ENCODE data around the gene FAF1.
A peak's percentile ranks its signal among the peaks of the same experiment; 100 is the strongest.
"Not testable (repeated sequence)": the region's sequence is repeated elsewhere in the genome, so short reads cannot be mapped to it uniquely, and the experiment has no call there.

The FAF1 gene

DNA sequence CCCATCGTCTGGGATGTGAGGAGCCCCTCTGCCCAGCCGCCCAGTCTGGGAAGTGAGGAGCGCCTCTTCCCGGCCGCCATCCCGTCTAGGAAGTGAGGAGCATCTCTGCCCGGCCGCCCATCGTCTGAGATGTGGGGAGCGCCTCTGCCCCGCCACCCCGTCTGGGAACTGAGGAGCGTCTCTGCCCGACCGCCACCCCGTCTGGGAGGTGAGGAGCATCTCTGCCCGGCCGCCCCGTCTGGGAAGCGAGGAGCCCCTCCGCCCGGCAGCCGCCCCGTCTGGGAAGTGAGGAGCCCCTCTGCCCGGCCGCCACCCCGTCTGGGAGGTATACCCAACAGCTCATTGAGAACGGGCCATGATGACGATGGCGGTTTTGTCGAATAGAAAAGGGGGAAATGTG lies 7.5 kb downstream of the FAF1 start:
- H3K9me3 Mint-ChIP-seq; DNase-seq; H3K36me3 Mint-ChIP-seq (ENCODE audit: low read depth); ATAC-seq; H3K4me3 Mint-ChIP-seq; H3K27ac Mint-ChIP-seq; H3K27me3 Mint-ChIP-seq: not testable (repeated sequence)
- H3K4me1 Mint-ChIP-seq: peaks cover 28% of the 10 kb centered on the region

DNA sequence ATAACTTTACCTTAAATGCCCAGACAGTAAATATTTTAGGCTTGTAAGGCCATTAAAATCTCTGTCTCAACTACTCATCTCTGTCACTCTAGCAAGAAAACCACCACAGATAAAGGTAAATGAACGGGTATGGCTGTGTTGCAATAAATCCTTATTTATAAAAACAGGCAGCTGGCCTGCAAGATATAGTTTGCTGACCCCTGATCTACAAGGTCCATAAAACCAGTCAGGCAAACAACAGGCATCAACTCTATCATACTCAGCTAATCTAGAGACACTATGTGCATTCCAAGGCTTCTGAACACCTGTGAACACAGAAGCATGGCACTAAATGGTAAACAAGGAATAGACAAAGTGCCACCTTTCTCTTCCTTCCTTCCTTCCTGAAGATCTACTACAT lies 9.7 kb downstream of the FAF1 start:
- H3K9me3 Mint-ChIP-seq: no peaks in the 10 kb centered on the region
- ATAC-seq (no peak), DNase-seq (no peak)
- H3K27me3 Mint-ChIP-seq: no peaks in the 10 kb centered on the region
- peaks cover 10% of the 10 kb centered on the region for H3K36me3 Mint-ChIP-seq (ENCODE audit: low read depth)
- H3K4me3 Mint-ChIP-seq: no peak overlapping the region
- no peak overlapping the region for H3K27ac Mint-ChIP-seq
- H3K4me1 Mint-ChIP-seq: peaks cover 29% of the 10 kb centered on the region

DNA sequence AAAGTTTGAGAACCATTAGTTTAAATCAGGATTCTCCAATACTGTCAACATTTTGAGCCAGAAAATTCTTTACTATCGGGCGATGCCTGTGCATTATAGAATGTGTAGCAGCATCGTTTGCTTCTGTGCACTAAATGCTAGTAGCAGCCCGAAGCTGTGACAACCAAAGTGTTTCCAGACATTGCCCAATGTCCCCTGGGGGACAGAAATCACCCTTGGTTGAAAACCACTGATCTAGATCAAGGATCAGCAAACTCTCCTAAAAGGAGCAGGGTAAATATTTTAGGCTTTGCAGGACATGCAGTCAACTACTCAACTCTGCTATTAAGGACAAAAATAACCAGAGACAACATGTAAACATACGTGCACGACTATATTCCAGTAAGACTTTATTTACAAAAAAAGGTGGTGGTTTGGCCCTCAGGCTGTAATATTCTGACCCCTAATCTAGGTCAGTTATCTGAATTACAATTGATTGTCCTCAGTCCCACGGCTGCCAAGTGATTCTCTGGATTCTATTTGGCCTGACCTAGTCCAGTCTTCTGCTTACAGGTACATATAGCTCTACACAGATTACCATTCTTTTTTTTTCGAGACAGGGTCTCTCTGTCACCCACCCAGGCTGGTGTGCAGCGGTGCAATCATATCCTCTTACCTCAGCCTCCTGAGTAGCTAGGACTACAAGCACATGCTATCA lies 10.6 kb downstream of the FAF1 start:
- DNase-seq (no peak), ATAC-seq (no peak)
- Mint-ChIP-seq H3K27me3 (no peaks in the 10 kb centered on the region), H3K4me3 (no peak overlapping the region), H3K36me3 (ENCODE audit: low read depth) (peaks cover 10% of the 10 kb centered on the region), H3K27ac (no peak overlapping the region), H3K4me1 (peaks cover 23% of the 10 kb centered on the region), H3K9me3 (no peaks in the 10 kb centered on the region)

DNA sequence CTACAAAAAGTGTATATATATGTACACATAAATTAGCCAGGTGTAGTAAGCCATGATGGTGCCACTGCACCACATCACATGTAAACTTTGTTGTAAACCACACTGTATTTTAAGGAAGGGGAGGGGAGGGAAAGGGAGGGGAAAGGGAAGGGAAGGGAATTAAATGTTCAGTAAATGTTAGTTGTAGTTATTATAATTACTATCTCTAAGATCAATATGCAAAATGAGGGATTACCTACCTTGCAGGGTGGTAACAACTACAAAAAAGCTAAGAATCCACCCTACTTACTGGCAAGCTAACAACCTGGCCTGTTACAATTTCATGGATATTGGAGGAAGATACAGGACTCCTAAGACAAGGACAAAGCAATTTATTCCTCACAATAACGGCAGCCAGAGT lies 17.7 kb downstream of the FAF1 start:
- H3K36me3 Mint-ChIP-seq (ENCODE audit: low read depth): peaks cover 7% of the 10 kb centered on the region

DNA sequence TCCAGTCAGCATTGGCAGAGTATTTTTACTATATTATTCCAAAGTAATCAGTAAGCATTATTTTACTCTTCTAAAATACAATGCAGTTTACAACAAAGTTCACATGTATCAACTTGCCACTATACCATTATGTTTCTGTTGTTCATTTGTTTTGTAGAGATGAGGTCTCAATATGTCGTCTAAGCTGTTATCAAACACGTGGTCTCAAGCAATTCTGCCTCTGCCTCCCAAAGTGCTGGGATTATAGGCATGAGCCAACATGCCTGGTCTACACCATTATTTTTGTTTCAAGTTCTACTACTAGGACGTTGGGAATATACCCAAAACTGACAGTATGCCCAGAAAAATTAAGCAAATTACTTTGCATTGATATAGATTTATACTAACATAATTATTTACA lies 19.8 kb downstream of the FAF1 start:
- ATAC-seq: no peak
- no peak overlapping the region for H3K4me3 Mint-ChIP-seq
- H3K9me3 Mint-ChIP-seq: no peaks in the 10 kb centered on the region
- H3K27me3 Mint-ChIP-seq: no peaks in the 10 kb centered on the region
- H3K36me3 Mint-ChIP-seq (ENCODE audit: low read depth): peaks cover 7% of the 10 kb centered on the region
- DNase-seq: no peak
- H3K4me1 Mint-ChIP-seq: peaks cover 16% of the 10 kb centered on the region
- H3K27ac Mint-ChIP-seq: no peak overlapping the region

More for the DNA sequence above, 17.7 kb downstream of the FAF1 start:
- no peaks in the 10 kb centered on the region for H3K9me3 Mint-ChIP-seq
- H3K4me1 Mint-ChIP-seq: peaks cover 10% of the 10 kb centered on the region
- ATAC-seq (no peak), DNase-seq (no peak)
- H3K27me3 Mint-ChIP-seq: no peaks in the 10 kb centered on the region
- H3K27ac Mint-ChIP-seq: no peak overlapping the region
- no peak overlapping the region for H3K4me3 Mint-ChIP-seq

DNA sequence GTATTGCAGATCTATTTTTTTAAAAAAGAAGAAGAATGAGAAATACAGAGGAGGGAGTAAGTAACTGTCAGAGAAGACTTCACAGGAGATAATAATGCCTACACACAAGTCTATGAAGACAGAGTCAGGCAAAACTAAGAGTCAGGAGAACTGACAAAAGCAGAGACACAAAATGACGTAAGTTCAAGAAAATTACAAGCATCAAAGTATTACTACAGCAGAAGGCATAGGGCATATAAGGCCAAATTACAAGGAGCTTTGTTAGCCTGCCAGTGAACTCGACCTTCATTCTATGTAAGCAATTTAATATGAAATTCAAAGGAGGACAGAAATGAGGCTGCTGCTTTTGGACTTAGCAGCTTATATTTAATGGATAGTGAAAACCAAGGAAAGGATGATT lies 23.7 kb downstream of the FAF1 start:
- no peak for ATAC-seq
- Mint-ChIP-seq H3K27me3 (no peaks in the 10 kb centered on the region), H3K4me1 (peaks cover 24% of the 10 kb centered on the region), H3K9me3 (no peaks in the 10 kb centered on the region), H3K36me3 (ENCODE audit: low read depth) (peaks cover 15% of the 10 kb centered on the region), H3K4me3 (no peak overlapping the region), H3K27ac (no peak overlapping the region)
- no peak for DNase-seq

DNA sequence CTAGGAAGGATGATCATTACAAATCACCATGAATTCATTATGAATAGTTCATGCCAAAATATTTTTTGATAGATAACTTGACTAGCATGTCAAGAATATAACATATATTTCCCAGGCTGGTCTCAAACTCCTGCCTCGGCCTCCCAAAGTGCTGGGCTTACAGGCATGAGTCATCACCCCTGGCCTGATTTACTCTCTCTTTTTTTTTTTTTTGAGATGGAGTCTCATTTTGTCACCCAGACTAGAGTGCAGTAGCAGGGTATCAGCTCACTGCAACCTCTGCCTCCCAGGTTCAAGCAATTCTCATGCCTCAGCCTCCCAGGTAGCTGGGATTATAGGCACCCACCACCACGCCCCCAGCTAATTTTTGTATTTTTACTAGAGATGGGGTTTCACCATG lies 24.8 kb downstream of the FAF1 start:
- ATAC-seq, DNase-seq, H3K27me3 Mint-ChIP-seq, H3K9me3 Mint-ChIP-seq, H3K4me3 Mint-ChIP-seq, H3K27ac Mint-ChIP-seq: not testable (repeated sequence)
- peaks cover 16% of the 10 kb centered on the region for H3K36me3 Mint-ChIP-seq (ENCODE audit: low read depth)
- H3K4me1 Mint-ChIP-seq: peaks cover 35% of the 10 kb centered on the region

DNA sequence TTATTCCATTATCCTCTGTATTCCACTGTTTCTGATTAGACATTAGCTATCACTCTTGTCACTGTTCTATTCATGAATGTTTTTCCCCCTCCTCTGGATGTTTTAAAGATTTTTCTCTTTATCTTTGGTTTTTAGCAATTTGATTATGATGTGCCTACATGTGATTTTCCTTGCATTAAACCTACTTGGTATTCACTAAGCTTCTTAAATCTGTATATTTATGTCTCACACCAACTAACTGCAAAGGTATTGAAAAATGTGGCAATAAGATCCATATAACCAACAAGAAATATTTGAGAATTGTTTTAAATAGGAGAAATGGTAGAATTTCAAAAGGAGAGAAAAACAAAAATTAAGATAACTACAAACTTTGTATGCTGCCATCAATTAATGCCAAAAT lies 25.2 kb downstream of the FAF1 start:
- DNase-seq (no peak), ATAC-seq (no peak)
- Mint-ChIP-seq H3K27me3 (no peaks in the 10 kb centered on the region), H3K4me1 (peaks cover 39% of the 10 kb centered on the region), H3K9me3 (no peaks in the 10 kb centered on the region), H3K4me3 (no peak overlapping the region), H3K36me3 (ENCODE audit: low read depth) (peaks cover 16% of the 10 kb centered on the region), H3K27ac (no peak overlapping the region)

DNA sequence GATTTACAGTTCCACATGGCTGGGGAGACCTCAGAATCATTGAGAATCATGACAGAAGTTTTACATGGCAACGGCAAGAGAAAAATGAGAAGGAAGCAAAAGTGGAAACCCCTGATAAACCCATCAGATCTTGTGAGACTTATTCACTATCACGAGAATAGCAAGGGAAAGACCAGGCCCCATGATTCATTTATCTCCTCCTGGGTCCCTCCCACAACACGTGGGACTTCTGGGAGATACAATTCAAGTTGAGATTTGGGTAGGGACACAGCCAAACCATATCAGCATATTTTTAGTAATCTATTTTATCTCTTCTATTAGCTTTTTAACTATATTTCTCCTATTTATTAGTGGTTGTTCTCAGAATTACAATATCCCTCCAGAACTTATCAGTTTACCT lies 26.3 kb downstream of the FAF1 start:
- Mint-ChIP-seq H3K36me3 (ENCODE audit: low read depth) (peaks cover 16% of the 10 kb centered on the region), H3K4me1 (peaks cover 40% of the 10 kb centered on the region)
- not testable (repeated sequence) for ATAC-seq, DNase-seq, H3K27me3 Mint-ChIP-seq, H3K27ac Mint-ChIP-seq, H3K9me3 Mint-ChIP-seq, H3K4me3 Mint-ChIP-seq

DNA sequence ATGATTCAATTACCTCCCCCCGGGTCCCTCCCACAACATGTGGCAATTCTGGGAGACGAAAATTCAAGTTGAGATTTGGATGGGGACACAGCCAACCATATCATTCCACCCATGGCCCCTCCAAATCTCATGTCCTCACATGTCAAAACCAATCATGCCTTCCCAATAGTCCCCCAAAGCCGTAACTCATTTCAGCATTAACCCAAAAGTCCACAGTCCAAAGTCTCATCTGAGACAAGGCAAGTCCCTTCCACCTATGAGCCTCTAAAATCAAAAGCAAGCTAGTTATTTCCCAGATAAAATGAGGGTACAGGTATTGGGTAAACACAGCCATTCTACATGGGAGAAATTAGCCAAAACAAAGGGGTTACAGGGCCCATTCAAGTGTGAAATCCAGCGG lies 28.0 kb downstream of the FAF1 start:
- not testable (repeated sequence) for H3K27ac Mint-ChIP-seq, DNase-seq, H3K4me3 Mint-ChIP-seq, H3K27me3 Mint-ChIP-seq, H3K9me3 Mint-ChIP-seq, ATAC-seq
- peaks cover 21% of the 10 kb centered on the region for H3K36me3 Mint-ChIP-seq (ENCODE audit: low read depth)
- H3K4me1 Mint-ChIP-seq: peaks cover 40% of the 10 kb centered on the region

DNA sequence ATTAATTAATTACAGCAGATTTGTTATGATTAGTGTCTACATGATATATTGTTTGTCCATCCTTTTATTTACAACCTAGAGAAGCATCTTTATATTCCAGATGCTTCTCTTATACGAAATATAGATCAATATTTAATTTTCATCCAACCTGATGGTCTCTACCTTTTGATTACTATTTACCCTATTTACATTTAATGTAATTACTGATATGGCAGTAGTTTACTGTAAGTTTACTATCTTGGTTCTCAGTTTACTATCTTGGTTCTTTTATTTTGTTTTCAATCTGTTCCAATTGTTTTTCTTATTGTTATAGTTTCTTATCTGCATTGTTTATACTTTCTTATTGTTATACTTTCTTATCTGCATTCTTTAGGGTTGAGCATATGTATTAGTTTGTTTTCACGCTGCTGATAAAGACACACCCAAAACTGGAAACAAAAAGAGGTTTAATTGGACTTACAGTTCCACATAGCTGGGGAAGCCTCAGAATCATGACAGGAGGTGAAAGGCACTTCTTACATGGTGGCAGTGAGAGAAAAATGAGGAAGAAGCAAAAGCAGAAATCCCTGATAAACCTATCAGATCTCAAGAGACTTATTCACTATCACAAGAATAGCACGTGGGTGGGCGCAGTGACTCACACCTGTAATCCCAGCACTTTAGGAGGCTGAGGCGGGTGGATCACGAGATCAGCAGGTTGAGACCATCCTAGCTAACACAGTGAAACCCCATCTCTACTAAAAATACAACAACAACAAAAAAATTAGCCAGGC lies 28.9 kb downstream of the FAF1 start:
- peaks cover 20% of the 10 kb centered on the region for H3K36me3 Mint-ChIP-seq (ENCODE audit: low read depth)
- no peak for ATAC-seq
- peak; percentile 14 for DNase-seq
- H3K27ac Mint-ChIP-seq: no peak overlapping the region
- no peaks in the 10 kb centered on the region for H3K27me3 Mint-ChIP-seq
- no peak overlapping the region for H3K4me3 Mint-ChIP-seq
- no peaks in the 10 kb centered on the region for H3K9me3 Mint-ChIP-seq
- peaks cover 36% of the 10 kb centered on the region for H3K4me1 Mint-ChIP-seq

DNA sequence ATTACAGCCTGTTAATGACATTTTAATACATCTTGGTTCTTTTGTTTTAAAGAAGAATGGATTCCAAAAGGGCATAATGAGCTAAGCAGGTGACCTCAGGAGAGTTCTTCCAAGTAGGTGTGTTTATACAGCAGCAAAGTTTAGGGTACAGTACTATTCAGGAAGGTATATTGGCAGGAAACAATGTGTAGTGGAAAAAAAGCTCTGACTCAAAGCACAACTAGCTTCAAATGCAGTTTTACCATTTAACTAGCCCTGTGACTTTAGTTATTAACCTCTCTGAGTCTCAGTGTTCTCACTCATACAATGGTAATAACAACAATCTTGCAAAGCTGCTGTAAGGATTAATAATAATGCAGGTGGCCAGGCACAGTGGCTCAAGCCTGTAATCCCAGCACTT lies 29.9 kb downstream of the FAF1 start:
- no peak for DNase-seq
- H3K4me1 Mint-ChIP-seq: peaks cover 32% of the 10 kb centered on the region
- peak; percentile 90 for ATAC-seq
- no peaks in the 10 kb centered on the region for H3K9me3 Mint-ChIP-seq
- H3K36me3 Mint-ChIP-seq (ENCODE audit: low read depth): peaks cover 26% of the 10 kb centered on the region
- no peak overlapping the region for H3K4me3 Mint-ChIP-seq
- no peaks in the 10 kb centered on the region for H3K27me3 Mint-ChIP-seq
- no peak overlapping the region for H3K27ac Mint-ChIP-seq

DNA sequence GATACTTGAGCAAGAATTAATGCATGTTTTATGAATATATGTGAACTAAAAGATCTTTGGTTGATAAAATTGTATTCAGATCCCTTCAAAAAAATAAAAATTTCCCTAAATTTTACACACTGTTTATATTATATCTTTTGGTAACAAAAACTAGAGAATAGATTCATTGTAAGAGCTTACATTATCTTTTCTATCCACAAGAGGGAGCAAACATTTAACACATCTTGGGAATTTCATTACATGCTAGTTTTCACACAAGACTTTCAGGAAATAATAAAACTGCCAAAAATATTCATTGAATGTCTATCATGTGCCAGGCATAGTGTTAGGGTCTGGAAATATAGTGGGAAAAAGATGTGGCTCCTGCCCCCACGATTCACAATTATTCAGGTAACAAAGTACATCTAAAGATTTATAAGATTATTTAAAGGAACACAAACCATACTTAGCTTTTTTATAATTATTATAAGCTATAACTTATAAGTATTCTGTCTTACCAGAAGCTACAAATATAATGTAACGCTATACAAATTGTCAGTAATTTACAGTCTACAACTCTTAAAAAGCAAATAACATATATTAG lies 30.6 kb downstream of the FAF1 start:
- Mint-ChIP-seq H3K27ac (no peak overlapping the region), H3K4me1 (peaks cover 30% of the 10 kb centered on the region), H3K36me3 (ENCODE audit: low read depth) (peaks cover 25% of the 10 kb centered on the region), H3K4me3 (no peak overlapping the region), H3K27me3 (no peaks in the 10 kb centered on the region), H3K9me3 (no peaks in the 10 kb centered on the region)
- ATAC-seq: no peak
- DNase-seq: no peak

DNA sequence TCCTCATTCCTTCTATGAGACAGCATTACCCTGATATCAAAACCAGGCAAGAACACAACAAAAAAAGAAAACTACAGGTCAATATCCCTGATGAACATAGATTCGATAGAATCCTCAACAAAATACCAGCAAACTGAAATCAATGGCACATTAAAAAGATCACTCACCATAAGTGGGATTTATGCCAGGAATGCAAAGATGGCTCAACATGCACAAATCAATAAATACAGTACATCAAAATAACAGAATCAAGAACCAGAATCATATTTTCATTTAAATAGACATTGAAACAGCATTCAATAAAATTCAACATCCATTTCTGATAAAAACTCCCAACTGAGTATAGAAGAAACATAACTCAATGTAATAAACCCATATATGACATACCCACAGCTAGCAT lies 36.5 kb downstream of the FAF1 start:
- peaks cover 15% of the 10 kb centered on the region for H3K9me3 Mint-ChIP-seq
- H3K27me3 Mint-ChIP-seq: no peaks in the 10 kb centered on the region
- H3K4me3 Mint-ChIP-seq: no peak overlapping the region
- ATAC-seq: no peak
- H3K4me1 Mint-ChIP-seq: peaks cover 9% of the 10 kb centered on the region
- no peak overlapping the region for H3K27ac Mint-ChIP-seq
- DNase-seq: no peak
- peaks cover 41% of the 10 kb centered on the region for H3K36me3 Mint-ChIP-seq (ENCODE audit: low read depth)

DNA sequence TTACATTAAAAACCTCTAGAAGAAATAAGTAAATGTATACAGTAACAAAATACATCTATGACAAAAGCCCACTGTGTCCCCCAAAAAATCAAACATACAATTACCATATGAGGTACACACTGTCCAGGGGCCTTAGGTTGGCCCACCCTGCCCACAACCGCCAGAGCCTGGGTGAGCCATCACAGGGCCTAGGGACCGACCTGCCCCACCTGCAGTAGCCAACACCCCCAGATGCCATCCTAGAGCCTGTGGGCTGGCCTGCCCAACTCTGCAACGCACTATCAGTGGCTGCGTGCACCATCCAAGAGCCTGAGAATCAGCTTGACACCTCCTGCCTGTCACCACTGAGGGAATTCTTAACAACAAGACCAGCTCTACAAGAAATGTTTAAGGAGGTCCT lies 39.0 kb downstream of the FAF1 start:
- H3K27ac Mint-ChIP-seq: no peak overlapping the region
- no peak overlapping the region for H3K4me3 Mint-ChIP-seq
- H3K27me3 Mint-ChIP-seq: no peaks in the 10 kb centered on the region
- H3K9me3 Mint-ChIP-seq: peaks cover 15% of the 10 kb centered on the region
- DNase-seq (no peak), ATAC-seq (no peak)
- peaks cover 34% of the 10 kb centered on the region for H3K36me3 Mint-ChIP-seq (ENCODE audit: low read depth)
- H3K4me1 Mint-ChIP-seq: peaks cover 20% of the 10 kb centered on the region

Measured in activated naive CD8-positive, alpha-beta T cell treated with anti-CD3 and anti-CD28 coated beads, Interleukin-2, amount 50 U/mL, for 24 hours (primary cell).